Germinal center (tissue), 1 donor: ENCODE measurements around the gene SHFL.
A peak's percentile ranks its signal among the peaks of the same experiment; 100 is the strongest.

Experiments used
- DNase-seq: peaks from one replicate; pipeline ENCODE4 v3.0.0; 2012; ENCODE audit warnings: mixed read lengths, low spot score

SHFL gene

GRCh38 chr19:10085641-10086590 lies at the start of gene SHFL:
SHFL (plus strand) TSS chr19:10086317; CDS start chr19:10086428, 111 bp downstream.
- DNase-seq = peak; percentile 91

DNA sequence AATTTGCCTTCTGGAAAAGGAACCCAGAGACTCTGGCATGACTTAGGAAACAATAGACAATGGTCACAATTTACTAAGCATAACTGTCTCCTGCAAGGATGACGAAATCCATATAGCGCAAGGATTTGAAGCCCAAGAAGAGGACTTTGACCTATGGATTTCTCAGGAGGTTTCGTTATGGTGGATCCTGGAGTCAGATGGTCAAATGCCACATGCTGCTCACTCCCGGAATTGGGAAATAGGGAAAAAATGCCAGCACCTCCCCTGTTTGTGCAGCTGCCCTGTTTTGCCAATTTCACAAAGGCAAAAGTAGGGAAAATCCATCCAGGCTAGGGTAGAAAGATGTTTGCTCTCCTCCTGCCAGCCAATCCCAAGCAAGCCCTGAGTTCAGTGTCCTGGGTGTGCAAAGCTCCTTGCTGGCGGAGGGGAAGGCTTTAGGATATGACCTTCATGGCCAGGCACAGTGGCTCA lies 49.5 kb upstream of the SHFL start:
- DNase-seq = no peak

GRCh38 chr19:10037367-10037766 lies 48.8 kb upstream of the SHFL start:
- DNase-seq = no peak

DNA sequence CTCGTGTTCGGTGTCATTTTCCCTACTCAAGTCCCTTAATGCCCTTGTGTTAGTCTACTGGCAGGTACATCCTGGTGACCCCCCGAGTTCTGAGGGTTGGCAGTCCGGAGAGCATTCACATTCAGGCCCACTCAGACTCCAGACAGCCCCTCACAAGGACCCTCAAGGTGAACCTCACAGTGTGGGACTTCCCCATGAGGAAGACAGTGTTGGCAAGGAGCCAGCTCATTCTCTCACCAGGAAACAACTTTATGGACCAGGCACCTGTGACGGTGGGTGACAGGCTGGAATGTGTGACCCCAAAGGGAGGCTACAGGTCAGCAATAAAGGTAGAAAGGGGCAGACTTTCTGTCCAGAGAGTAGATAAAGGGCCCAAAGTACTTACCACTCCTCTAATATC lies 48.3 kb upstream of the SHFL start:
- no peak for DNase-seq

- no peak for DNase-seq
These were observed 42.7 kb upstream of the SHFL start for GRCh38 chr19:10043286-10043927.

DNA sequence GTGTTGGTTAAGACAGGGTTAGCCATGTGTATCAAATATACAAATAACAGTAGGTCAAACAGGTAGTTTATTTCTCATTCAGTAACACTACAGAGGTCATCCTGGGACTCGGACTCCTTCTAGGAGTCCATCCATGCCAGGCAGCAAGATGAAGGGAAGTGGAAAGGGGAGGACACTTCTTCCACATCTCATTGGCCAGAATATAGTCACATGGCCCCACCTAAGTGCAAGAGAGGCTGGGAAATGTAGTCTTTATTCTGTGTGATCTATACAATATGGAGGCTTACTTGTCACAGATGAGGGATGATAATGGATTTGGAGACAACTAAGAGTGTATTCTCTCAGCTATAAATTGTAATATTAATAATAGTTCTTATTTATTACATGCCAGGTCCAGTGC lies 41.7 kb upstream of the SHFL start:
- peak; percentile 36 for DNase-seq

- peak; percentile 22 for DNase-seq
These were observed 40.7 kb upstream of the SHFL start for GRCh38 chr19:10045371-10045770.

DNA sequence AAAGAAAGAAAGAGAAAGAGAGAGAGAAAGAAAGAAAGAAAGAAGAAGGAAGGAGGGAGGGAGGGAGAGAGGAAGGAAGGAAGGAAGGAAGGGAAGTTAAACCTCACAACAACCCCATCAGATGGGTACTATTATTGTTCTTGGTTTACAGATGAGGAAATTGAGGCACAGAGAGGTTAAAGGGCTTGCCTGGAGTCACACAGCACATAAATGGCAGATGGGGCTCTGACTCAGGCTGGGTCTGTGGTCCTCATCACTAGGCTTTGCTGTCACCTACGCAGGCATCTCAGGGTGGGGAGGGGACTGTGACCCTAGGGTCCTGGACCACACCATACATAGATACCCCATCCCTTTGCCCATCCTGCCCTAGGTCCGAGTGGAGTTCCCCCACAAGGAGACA lies 36.5 kb upstream of the SHFL start:
- DNase-seq = no peak

DNA sequence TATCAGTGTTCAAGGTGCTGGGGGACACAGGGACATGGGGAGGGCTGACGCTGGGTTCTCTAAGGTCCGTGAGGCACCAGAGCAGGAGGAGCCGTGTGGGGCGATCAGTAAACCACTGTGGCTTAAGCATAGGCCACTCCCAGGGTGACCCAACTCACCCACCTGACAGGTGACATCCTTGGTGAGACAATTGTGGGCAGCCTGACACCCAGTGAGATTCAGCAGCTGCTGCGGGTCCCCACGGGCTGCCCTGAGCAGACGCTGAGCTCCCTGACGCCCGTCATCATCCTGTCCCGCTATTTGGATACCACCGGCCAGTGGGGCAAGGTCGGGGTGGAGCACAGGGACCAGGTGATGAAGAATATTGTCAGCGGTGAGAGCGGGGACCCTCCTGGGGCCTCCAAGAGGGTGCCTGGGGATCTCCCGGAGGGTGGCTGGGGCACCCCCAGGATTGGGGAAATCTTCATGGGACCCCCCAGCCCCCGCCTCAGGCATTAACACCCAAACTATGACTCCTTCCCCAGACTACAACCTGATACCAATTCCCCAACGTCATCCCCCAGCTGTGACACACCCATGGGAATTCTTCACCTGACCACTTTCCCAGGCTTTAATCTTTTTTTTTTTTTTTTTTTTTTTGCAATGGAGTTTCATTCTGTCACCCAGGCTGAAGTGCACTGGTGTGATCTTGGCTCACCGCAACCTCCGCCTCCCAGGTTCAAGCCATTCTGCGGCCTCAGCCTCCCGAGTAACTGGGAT lies 33.3 kb upstream of the SHFL start:
- no peak for DNase-seq

DNA sequence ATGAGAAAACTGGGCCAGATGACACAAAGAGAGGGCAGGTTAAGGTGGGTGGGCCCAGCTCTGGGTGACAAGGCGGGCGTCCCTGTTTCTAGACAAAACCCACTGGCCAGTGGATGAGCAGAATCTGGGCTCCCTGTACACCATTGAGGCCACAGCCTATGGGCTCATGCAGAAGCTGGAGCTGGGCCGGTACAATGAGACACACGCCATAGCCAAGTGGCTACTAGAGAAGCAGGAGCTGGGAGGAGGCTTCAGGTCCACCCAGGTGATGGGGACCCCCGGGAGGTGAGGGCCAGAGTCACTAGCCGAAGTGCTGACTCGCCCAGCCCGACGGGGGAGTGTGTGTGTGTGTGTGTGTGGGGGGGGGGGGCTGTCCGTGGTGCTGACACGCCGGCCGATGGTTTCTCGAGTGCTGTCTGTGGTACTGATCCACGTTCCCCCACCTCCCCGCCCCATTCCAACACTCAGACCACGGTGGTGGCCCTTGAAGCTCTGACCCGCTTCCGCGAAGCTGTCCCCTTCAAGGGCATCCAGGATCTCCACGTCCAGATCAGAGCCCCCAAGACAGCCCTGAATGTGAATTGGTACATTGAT lies 24.3 kb upstream of the SHFL start:
- no peak for DNase-seq

DNA sequence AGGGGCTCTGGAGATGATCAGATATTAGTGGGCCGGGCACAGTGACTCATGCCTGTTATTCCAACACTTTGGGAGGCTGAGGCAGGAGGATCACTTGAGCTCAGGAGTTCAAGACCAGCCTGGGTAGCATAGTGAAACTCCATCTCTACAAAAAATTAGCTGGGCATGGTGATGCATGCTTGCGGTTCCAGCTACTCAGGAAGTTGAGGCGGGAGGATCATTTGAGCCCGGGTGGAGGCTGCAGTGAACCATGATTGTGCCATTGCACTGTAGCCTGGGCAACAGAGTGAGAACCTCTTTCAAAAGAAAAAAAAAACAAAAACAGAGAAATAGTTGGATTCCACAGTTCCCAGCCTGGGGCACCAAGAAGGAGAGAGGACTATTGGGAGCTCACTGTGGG lies 17.9 kb upstream of the SHFL start:
- DNase-seq = no peak

- DNase-seq = no peak
These were observed 17.1 kb upstream of the SHFL start for GRCh38 chr19:10069046-10069445.

- DNase-seq = no peak
These were observed 15.2 kb upstream of the SHFL start for GRCh38 chr19:10070730-10071446.

DNA sequence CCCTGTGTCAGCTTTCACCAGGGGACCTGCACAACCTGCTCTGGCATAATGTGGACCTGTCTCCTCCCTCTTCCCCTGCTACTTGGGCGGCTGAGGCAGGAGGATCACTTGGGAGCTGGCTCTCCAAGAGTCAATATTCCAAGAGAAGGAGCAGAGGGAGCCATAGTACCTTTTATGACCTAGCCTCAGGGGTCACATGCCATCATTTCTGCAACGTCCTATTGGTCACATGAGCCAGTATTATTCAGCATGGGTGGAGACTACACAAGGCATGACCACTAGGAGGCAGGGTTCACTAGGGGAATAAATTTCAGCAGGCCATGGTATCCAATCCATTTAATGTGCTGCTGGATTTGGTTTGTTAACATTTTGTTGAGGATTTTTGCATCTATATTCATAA lies 12.0 kb upstream of the SHFL start:
- DNase-seq = peak; percentile 54

- no peak for DNase-seq
These were observed 9.6 kb upstream of the SHFL start for GRCh38 chr19:10076535-10076934.

DNA sequence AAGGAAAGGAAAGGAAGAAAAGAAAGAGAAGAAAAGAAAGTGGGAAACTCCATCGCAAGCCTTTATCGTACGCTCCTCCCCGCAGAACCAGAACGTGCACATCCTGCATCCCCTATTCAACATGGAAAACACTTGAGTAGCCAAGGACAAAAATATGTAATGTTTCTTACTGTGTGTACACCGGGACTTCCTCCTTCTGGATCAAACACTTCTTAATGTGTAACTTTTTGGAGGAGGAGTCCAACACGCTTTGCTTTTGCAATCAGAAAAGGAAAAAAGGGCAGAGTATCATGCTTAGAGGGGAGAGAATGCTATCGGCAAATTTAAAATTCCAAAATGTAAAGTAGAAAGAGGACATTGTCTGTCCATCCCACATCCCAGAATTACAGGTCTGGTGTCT lies 7.8 kb upstream of the SHFL start:
- DNase-seq = no peak

DNA sequence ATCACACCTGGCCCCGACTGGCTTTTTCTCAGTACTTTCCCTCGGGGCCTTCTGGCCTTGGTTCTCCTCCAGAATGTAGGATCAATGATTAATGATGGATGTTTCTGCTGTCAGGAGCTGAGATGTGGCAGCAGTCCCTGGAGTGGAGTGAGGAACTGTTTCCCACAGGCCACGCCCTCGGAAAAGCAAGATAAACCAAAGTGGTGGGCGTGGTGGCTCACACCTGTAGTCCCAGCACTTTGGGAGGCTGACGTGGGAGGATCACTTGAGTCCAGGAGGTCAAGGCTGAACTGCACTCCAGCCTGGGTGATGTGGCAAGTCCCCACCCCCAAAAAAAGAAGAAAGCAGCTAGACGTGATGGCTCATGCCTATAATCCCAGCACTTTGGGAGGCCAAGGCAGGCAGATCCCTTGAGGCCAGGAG lies 7.1 kb upstream of the SHFL start:
- no peak for DNase-seq

DNA sequence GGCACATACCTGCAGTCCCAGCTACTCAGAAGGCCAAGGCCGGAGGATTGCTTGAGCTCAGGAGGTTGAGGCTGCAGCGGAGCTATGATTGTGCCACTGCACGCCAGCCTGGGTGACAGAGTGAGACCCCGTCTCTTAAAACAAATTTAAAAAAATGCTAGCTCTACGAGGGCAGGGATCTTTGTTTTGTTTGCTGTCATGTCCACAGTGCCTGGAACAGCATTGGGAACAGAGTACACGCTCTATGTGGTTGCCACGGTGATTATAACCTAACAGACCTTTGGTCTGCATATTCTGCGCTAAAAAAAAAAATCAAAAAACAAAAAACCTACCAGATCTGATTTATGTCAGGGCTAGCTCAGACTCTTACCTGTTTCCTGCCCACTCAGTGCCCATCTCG lies 2.2 kb upstream of the SHFL start:
- no peak for DNase-seq

DNA sequence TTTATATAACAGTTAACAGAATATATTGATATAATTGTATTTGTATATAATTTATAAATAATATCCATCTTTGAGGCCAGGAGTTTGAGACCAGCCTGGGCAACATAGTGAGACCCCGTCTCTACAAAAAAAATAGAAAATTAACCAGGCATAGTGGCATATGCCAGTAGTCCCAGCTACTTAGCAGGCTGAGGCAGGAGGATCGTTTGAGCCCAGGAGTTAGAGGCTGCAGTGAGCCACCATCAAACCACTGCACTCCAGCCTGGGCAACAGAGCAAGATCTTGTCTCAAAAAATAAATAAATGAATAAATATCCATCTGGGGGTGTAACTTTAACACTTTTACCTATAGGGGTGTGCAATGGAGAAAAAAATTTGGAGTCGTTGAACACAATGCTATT lies 1.3 kb upstream of the SHFL start:
- no peak for DNase-seq

DNA sequence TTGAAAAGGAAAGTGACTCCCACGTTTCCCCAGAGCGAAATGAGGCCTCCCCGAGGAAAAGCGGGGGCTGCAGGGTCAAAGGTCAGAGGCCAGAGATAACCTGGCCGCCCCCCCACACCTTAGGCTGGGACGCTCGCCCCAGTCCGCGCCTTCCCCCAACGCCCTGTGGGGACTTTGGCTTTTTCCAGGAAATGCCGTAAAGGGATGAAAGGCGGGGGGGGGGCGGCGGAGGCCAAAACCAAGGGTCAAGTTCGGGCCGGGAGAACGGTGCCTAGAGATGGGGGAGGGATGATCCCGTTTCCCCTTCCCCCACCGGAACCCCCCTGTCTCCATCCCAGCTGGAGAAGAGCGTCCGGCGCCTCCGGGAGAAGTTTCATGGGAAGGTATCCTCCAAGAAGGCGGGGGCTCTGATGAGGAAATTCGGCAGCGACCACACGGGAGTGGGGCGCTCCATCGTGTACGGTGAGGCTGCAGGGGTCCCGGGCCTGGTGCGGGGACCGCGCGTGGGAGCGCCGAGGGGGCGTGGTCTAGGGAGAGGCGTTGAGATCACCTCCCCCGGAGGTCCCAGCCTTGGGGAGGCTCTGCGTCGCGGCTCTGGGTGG lies 575 bp downstream of the SHFL start:
- DNase-seq = no peak
